Bronchial epithelial cell (primary cell): Measurements from ENCODE around the gene FAM193A. TPM values are rescaled to one million over a fixed set of nuclear protein-coding genes. Genes with fewer than 3 reads are reported as not detected.

ENCODE experiments used
- DNase-seq: peaks from one replicate; pipeline ENCODE4 v3.0.0-alpha.2; 2010; ENCODE audit warnings: low read depth
- FAIRE-seq: peaks from 2 replicates; lab custom pipeline; 2011; peaks lifted over from hg19 to GRCh38; lab: Jason Lieb, UNC
- H3K27me3 ChIP-seq: 2 replicates; pipeline ENCODE4 v1.5.1; 2011; ENCODE audit warnings: low read length; ENCODE audit not compliant: control insufficient read depth, insufficient read depth
- H3K36me3 ChIP-seq: 2 replicates; pipeline ENCODE4 v1.5.1; 2011; ENCODE audit warnings: low read length; ENCODE audit not compliant: control insufficient read depth, insufficient read depth
- H3K4me3 ChIP-seq: 2 replicates; pipeline ENCODE4 v1.5.1; 2011; ENCODE audit warnings: mild to moderate bottlenecking, low read depth, low read length, control low read depth
- CTCF ChIP-seq: IDR thresholded peaks from 2 replicates; pipeline ENCODE4 v1.5.1; 2011; ENCODE audit warnings: mild to moderate bottlenecking, moderate library complexity, low read length, control low read depth, inconsistent platforms; ENCODE audit not compliant: insufficient read depth, severe bottlenecking
- total RNA-seq: library from RNA; depleted of rRNA; stranded (reverse); fragments of >200 nt; gene quantifications from 2 replicates; pipeline ENCODE4 v1.2.1, GENCODE V29; 2014

The FAM193A gene
- total RNA-seq, 1 donor from 2014 or later = 6.6 TPM

GRCh38 chr4:2713337-2713736 lies 176.9 kb downstream of the FAM193A start:
- Histone ChIP-seq H3K4me3 (no peak overlapping the region), H3K27me3 (no peaks in the 10 kb centered on the region), H3K36me3 (peaks cover 7% of the 10 kb centered on the region)
- FAIRE-seq (no peak), DNase-seq (no peak)
- no peak for TF ChIP-seq CTCF

- Histone ChIP-seq H3K36me3 (peaks cover 7% of the 10 kb centered on the region), H3K27me3 (no peaks in the 10 kb centered on the region), H3K4me3 (no peak overlapping the region)
- peak; percentile 58 for DNase-seq
- peak; percentile 62 for FAIRE-seq
- TF ChIP-seq CTCF = no peak
These were observed 177.8 kb downstream of the FAM193A start for GRCh38 chr4:2714061-2714770.

GRCh38 chr4:2714918-2715317 lies 178.5 kb downstream of the FAM193A start:
- Histone ChIP-seq H3K4me3 (no peak overlapping the region), H3K36me3 (peaks cover 8% of the 10 kb centered on the region), H3K27me3 (no peaks in the 10 kb centered on the region)
- FAIRE-seq (no peak), DNase-seq (no peak)
- no peak for TF ChIP-seq CTCF

GRCh38 chr4:2715426-2715825 lies 179.0 kb downstream of the FAM193A start:
- FAIRE-seq (no peak), DNase-seq (no peak)
- peaks cover 8% of the 10 kb centered on the region for H3K36me3 ChIP-seq
- no peak for TF ChIP-seq CTCF
- no peak overlapping the region for H3K4me3 ChIP-seq
- H3K27me3 ChIP-seq = no peaks in the 10 kb centered on the region

GRCh38 chr4:2716236-2716635 lies 179.8 kb downstream of the FAM193A start:
- no peak for TF ChIP-seq CTCF
- DNase-seq = no peak
- H3K4me3 ChIP-seq = no peak overlapping the region
- H3K27me3 ChIP-seq = no peaks in the 10 kb centered on the region
- FAIRE-seq = no peak
- H3K36me3 ChIP-seq = peaks cover 6% of the 10 kb centered on the region

- Histone ChIP-seq H3K36me3 (peaks cover 5% of the 10 kb centered on the region), H3K27me3 (no peaks in the 10 kb centered on the region), H3K4me3 (no peak overlapping the region)
- TF ChIP-seq CTCF = no peak
- no peak for DNase-seq
- FAIRE-seq = no peak
These were observed 185.1 kb downstream of the FAM193A start for GRCh38 chr4:2721586-2721985.
